Hepatocyte (in vitro differentiated cells): ENCODE results near the gene IRF4. TPM values are rescaled to one million over a fixed set of nuclear protein-coding genes. Genes with fewer than 3 reads are reported as not detected.

Experiments used
- DNase-seq: peaks from one replicate; pipeline ENCODE4 v3.0.0-alpha.2; 2016; ENCODE audit warnings: low spot score
- H2AFZ ChIP-seq: fragments of 200-600 bp; sonication (generic); 2 replicates; pipeline ENCODE4 v1.6.0; 2016; ENCODE audit warnings: antibody characterized with exemption, mild to moderate bottlenecking
- H3K27ac ChIP-seq: fragments of 200-600 bp; sonication (generic); 2 replicates; pipeline ENCODE4 v1.5.1; 2016; ENCODE audit warnings: mild to moderate bottlenecking
- H3K27me3 ChIP-seq: fragments of 200-600 bp; sonication (generic); 2 replicates; pipeline ENCODE4 v1.6.1; 2016
- H3K36me3 ChIP-seq: fragments of 200-600 bp; sonication (generic); replicated peaks from 2 replicates; pipeline ENCODE4 v1.5.1; 2016; ENCODE audit warnings: low read depth; ENCODE audit not compliant: insufficient read depth
- H3K4me1 ChIP-seq: fragments of 200-600 bp; sonication (generic); 2 replicates; pipeline ENCODE4 v1.5.1; 2016; ENCODE audit warnings: mild to moderate bottlenecking, moderate library complexity; ENCODE audit not compliant: insufficient read depth
- H3K4me2 ChIP-seq: fragments of 200-600 bp; sonication (generic); 2 replicates; pipeline ENCODE4 v1.6.0; 2016
- H3K4me3 ChIP-seq: fragments of 200-600 bp; sonication (generic); 2 replicates; pipeline ENCODE4 v1.5.1; 2016; ENCODE audit warnings: mild to moderate bottlenecking
- H3K79me2 ChIP-seq: fragments of 200-600 bp; sonication (generic); 2 replicates; pipeline ENCODE4 v1.6.0; 2017; ENCODE audit warnings: mild to moderate bottlenecking
- H3K9me2 ChIP-seq: fragments of 200-600 bp; sonication (generic); replicated peaks from 2 replicates; pipeline ENCODE4 v1.6.0; 2017; ENCODE audit warnings: mild to moderate bottlenecking; ENCODE audit not compliant: insufficient read depth
- H3K9me3 ChIP-seq: fragments of 200-600 bp; sonication (generic); 2 replicates; pipeline ENCODE4 v1.5.1; 2016; ENCODE audit warnings: low read depth, mild to moderate bottlenecking
- H4K20me1 ChIP-seq: fragments of 200-600 bp; sonication (generic); 2 replicates; pipeline ENCODE4 v1.6.0; 2016; ENCODE audit warnings: mild to moderate bottlenecking; ENCODE audit not compliant: insufficient read depth, poor library complexity, severe bottlenecking
- CTCF ChIP-seq: fragments of 200-600 bp; sonication (generic); IDR thresholded peaks from 2 replicates; pipeline ENCODE4 v1.5.1; 2016; ENCODE audit warnings: antibody characterized with exemption, mild to moderate bottlenecking; ENCODE audit not compliant: poor library complexity
- EZH2 ChIP-seq: fragments of 200-600 bp; sonication (generic); IDR thresholded peaks from 2 replicates; pipeline ENCODE4 v1.6.1; 2016; ENCODE audit warnings: antibody characterized with exemption, mild to moderate bottlenecking, borderline replicate concordance
- EZH2phosphoT487 ChIP-seq: fragments of 200-600 bp; sonication (generic); IDR thresholded peaks from one replicate; pipeline ENCODE4 v1.6.1; 2018; ENCODE audit warnings: antibody characterized with exemption, mild to moderate bottlenecking, low read depth, moderate library complexity; ENCODE audit not compliant: unreplicated experiment, severe bottlenecking
- WGBS: methylation state at CpG from one replicate; pipeline ENCODE4 v1.1.6; 2016; ENCODE audit warnings: low lambda C conversion rate; ENCODE audit errors: missing lambda C conversion rate; 5-methylcytosine and 5-hydroxymethylcytosine counted together
- polyA plus RNA-seq: library from polyadenylated mRNA; unstranded; fragments of >200 nt; fragmentation: Nextera tagmentation; extraction: Ambion mirVana; gene quantifications from 2 replicates; pipeline ENCODE4 v1.2.1, GENCODE V29; 2016
- total RNA-seq: library from RNA; depleted of rRNA; stranded (reverse); fragments of >200 nt; gene quantifications from 2 replicates; pipeline ENCODE4 v1.2.3, GENCODE V29; 2014

The IRF4 gene
- total and polyA plus RNA-seq, 2 experiments from 2014 or later, result 0.02 to 0.23 TPM

GRCh38 chr6:390914-391558 lies 516 bp upstream of the IRF4 start:
- DNase-seq, result no peak
- peak overlapping the region; percentile 87 for H3K4me2 ChIP-seq
- WGBS, result 2% methylated on average over 42 of the region's 44 CpGs
- TF ChIP-seq EZH2phosphoT487 (peak; percentile 32), EZH2 (peak; percentile 57), CTCF (no peak)
- H2AFZ ChIP-seq, result no peak overlapping the region
- H3K36me3 ChIP-seq, result no peaks in the 10 kb centered on the region
- H3K79me2 ChIP-seq, result no peaks in the 10 kb centered on the region
- H3K9me3 ChIP-seq, result no peaks in the 10 kb centered on the region
- H3K4me3 ChIP-seq, result no peak overlapping the region
- H3K9me2 ChIP-seq, result no peaks in the 10 kb centered on the region
- H3K27me3 ChIP-seq, result peaks cover 96% of the 10 kb centered on the region
- H3K27ac ChIP-seq, result no peak overlapping the region
- no peaks in the 10 kb centered on the region for H4K20me1 ChIP-seq
- peaks cover 20% of the 10 kb centered on the region for H3K4me1 ChIP-seq

- peak overlapping the region; percentile 13 for H3K4me3 ChIP-seq
Measured at GRCh38 chr6:392441-393390, 1.2 kb downstream of the IRF4 start.

More at GRCh38 chr6:392441-393390, 1.2 kb downstream of the IRF4 start:
- Histone ChIP-seq H3K79me2 (no peaks in the 10 kb centered on the region), H3K4me1 (peaks cover 20% of the 10 kb centered on the region), H3K27ac (no peak overlapping the region), H3K27me3 (peaks cover 93% of the 10 kb centered on the region), H3K36me3 (no peaks in the 10 kb centered on the region), H3K9me2 (no peaks in the 10 kb centered on the region), H2AFZ (peak overlapping the region; percentile 60), H3K9me3 (no peaks in the 10 kb centered on the region), H3K4me2 (peak overlapping the region; percentile 87), H4K20me1 (no peaks in the 10 kb centered on the region)
- TF ChIP-seq EZH2phosphoT487 (peak; percentile 49), EZH2 (peak; percentile 87), CTCF (no peak)
- no peak for DNase-seq
- WGBS, result 2% methylated on average over 87 of the region's 108 CpGs
